ENCODE data around the gene CTRB2.

DNA sequence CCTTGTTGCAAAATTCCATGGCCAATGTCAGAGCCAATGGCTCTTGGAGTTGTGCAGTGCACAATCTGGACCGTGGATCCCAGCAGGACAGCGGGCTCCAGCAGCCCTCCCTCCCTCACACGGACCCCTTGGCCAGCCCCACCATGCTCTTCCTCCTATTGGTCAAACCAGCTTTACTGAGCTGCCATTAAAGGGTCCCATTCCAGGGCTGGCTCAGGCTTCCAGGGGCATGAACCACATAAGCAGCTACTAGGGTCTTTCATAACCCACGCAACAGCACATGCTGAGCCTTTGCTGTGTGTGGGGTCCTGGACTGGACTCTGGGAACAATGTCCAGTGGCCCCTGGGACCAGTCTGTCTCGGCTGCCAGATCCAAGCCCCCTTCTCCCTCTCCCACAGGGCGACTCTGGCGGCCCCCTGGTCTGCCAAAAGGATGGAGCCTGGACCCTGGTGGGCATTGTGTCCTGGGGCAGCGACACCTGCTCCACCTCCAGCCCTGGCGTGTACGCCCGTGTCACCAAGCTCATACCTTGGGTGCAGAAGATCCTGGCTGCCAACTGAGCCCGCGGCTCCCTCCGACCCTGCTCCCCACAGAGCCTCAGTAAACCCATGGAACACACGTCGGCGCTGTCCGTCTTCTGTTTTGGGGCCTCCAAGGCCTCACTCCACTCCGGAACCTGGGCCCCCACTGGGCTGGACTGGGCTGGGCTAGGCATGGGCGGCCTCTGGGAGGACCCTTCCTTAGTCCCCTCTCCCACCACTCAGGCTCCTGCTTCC is 17.5 kb upstream of the CTRB2 start:
- TF ChIP-seq, protein P1, sequence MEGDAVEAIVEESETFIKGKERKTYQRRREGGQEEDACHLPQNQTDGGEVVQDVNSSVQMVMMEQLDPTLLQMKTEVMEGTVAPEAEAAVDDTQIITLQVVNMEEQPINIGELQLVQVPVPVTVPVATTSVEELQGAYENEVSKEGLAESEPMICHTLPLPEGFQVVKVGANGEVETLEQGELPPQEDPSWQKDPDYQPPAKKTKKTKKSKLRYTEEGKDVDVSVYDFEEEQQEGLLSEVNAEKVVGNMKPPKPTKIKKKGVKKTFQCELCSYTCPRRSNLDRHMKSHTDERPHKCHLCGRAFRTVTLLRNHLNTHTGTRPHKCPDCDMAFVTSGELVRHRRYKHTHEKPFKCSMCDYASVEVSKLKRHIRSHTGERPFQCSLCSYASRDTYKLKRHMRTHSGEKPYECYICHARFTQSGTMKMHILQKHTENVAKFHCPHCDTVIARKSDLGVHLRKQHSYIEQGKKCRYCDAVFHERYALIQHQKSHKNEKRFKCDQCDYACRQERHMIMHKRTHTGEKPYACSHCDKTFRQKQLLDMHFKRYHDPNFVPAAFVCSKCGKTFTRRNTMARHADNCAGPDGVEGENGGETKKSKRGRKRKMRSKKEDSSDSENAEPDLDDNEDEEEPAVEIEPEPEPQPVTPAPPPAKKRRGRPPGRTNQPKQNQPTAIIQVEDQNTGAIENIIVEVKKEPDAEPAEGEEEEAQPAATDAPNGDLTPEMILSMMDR (IDR thresholded peaks at IDR 0.05): no peak
- TF ChIP-seq, protein P2, sequence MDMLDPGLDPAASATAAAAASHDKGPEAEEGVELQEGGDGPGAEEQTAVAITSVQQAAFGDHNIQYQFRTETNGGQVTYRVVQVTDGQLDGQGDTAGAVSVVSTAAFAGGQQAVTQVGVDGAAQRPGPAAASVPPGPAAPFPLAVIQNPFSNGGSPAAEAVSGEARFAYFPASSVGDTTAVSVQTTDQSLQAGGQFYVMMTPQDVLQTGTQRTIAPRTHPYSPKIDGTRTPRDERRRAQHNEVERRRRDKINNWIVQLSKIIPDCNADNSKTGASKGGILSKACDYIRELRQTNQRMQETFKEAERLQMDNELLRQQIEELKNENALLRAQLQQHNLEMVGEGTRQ (IDR thresholded peaks at IDR 0.05; ENCODE audit: borderline replicate concordance, low read depth, low read length): no peak
- TF ChIP-seq, protein P3, sequence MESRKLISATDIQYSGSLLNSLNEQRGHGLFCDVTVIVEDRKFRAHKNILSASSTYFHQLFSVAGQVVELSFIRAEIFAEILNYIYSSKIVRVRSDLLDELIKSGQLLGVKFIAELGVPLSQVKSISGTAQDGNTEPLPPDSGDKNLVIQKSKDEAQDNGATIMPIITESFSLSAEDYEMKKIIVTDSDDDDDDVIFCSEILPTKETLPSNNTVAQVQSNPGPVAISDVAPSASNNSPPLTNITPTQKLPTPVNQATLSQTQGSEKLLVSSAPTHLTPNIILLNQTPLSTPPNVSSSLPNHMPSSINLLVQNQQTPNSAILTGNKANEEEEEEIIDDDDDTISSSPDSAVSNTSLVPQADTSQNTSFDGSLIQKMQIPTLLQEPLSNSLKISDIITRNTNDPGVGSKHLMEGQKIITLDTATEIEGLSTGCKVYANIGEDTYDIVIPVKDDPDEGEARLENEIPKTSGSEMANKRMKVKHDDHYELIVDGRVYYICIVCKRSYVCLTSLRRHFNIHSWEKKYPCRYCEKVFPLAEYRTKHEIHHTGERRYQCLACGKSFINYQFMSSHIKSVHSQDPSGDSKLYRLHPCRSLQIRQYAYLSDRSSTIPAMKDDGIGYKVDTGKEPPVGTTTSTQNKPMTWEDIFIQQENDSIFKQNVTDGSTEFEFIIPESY (IDR thresholded peaks at IDR 0.05; ENCODE audit: borderline replicate concordance, low read depth): no peak
- TF ChIP-seq CHD2 (IDR thresholded peaks at IDR 0.05; ENCODE audit: low read length, partially characterized antibody) (no peak), POLR2AphosphoS5 (IDR thresholded peaks at IDR 0.05; ENCODE audit: low read depth, low read length) (no peak), EP300 (IDR thresholded peaks at IDR 0.05; ENCODE audit: borderline replicate concordance in 1 of 2, low read depth in 1 of 2, low read length in 1 of 2) (no peak)
- TF ChIP-seq, protein P4, sequence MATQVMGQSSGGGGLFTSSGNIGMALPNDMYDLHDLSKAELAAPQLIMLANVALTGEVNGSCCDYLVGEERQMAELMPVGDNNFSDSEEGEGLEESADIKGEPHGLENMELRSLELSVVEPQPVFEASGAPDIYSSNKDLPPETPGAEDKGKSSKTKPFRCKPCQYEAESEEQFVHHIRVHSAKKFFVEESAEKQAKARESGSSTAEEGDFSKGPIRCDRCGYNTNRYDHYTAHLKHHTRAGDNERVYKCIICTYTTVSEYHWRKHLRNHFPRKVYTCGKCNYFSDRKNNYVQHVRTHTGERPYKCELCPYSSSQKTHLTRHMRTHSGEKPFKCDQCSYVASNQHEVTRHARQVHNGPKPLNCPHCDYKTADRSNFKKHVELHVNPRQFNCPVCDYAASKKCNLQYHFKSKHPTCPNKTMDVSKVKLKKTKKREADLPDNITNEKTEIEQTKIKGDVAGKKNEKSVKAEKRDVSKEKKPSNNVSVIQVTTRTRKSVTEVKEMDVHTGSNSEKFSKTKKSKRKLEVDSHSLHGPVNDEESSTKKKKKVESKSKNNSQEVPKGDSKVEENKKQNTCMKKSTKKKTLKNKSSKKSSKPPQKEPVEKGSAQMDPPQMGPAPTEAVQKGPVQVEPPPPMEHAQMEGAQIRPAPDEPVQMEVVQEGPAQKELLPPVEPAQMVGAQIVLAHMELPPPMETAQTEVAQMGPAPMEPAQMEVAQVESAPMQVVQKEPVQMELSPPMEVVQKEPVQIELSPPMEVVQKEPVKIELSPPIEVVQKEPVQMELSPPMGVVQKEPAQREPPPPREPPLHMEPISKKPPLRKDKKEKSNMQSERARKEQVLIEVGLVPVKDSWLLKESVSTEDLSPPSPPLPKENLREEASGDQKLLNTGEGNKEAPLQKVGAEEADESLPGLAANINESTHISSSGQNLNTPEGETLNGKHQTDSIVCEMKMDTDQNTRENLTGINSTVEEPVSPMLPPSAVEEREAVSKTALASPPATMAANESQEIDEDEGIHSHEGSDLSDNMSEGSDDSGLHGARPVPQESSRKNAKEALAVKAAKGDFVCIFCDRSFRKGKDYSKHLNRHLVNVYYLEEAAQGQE (IDR thresholded peaks at IDR 0.05; ENCODE audit: low read depth, low read length): no peak

All from SK-N-SH (cell line).